HepG2 (cell line): Measurements from ENCODE around the gene DCST2. TPM values are rescaled to one million over a fixed set of nuclear protein-coding genes. Genes with fewer than 3 reads are reported as not detected.
A peak's percentile ranks its signal among the peaks of the same experiment; 100 is the strongest.

Experiments used
- ELF1 ChIP-seq: sonication (generic); formaldehyde crosslinking; IDR thresholded peaks from 2 replicates; pipeline ENCODE4 v1.4.0; 2020; ENCODE audit warnings: missing genetic modification reagents
- GFI1 ChIP-seq: sonication (generic); formaldehyde crosslinking; IDR thresholded peaks from 2 replicates; pipeline ENCODE4 v1.5.0; 2020; ENCODE audit warnings: missing genetic modification reagents, mild to moderate bottlenecking, borderline replicate concordance
- HMGXB3 ChIP-seq: sonication (generic); formaldehyde crosslinking; IDR thresholded peaks from 2 replicates; pipeline ENCODE4 v1.4.0; 2020; ENCODE audit warnings: missing genetic modification reagents, borderline replicate concordance
- HNF4G ChIP-seq, 2 experiments: sonication (generic) in 1 of 2; formaldehyde crosslinking in 1 of 2; IDR thresholded peaks; 2 replicates each; pipeline versions ENCODE4 v1.4.0 to v1.6.1; 2011 to 2020; ENCODE audit warnings: borderline replicate concordance in 2 of 2, low read depth in 2 of 2, mild to moderate bottlenecking in 2 of 2, low read length in 1 of 2, missing genetic modification reagents in 1 of 2, moderate library complexity in 1 of 2
- HOXD1 ChIP-seq: sonication (generic); formaldehyde crosslinking; IDR thresholded peaks from 2 replicates; pipeline ENCODE4 v1.5.0; 2020; ENCODE audit warnings: missing genetic modification reagents
- KDM6A ChIP-seq: IDR thresholded peaks from 2 replicates; pipeline ENCODE4 v1.6.1; 2016; ENCODE audit warnings: low read depth
- MIER3 ChIP-seq: IDR thresholded peaks from 2 replicates; pipeline ENCODE4 v1.6.1; 2016; ENCODE audit warnings: missing compliant biosample characterization, borderline replicate concordance
- NAIF1 ChIP-seq: sonication (generic); formaldehyde crosslinking; IDR thresholded peaks from 2 replicates; pipeline ENCODE4 v1.5.0; 2020; ENCODE audit warnings: mild to moderate bottlenecking, missing genetic modification reagents, borderline replicate concordance
- PAXIP1 ChIP-seq: sonication (generic); formaldehyde crosslinking; conservative IDR thresholded peaks from 2 replicates; pipeline ENCODE4 v1.4.0; 2020; ENCODE audit warnings: mild to moderate bottlenecking, missing genetic modification reagents, moderate library complexity
- PHF20 ChIP-seq: sonication (generic); formaldehyde crosslinking; IDR thresholded peaks from 2 replicates; pipeline ENCODE4 v1.5.0; 2020; ENCODE audit warnings: mild to moderate bottlenecking, missing genetic modification reagents
- SKI ChIP-seq: fragments of 450-650 bp; IDR thresholded peaks from one replicate; pipeline ENCODE4 v1.6.1; 2018; ENCODE audit warnings: mild to moderate bottlenecking; ENCODE audit not compliant: partially characterized antibody
- SMC3 ChIP-seq: IDR thresholded peaks from 2 replicates; pipeline ENCODE4 v1.6.1; 2011; ENCODE audit warnings: low read length, improper control_type of control experiment
- SNAI1 ChIP-seq: sonication (generic); formaldehyde crosslinking; IDR thresholded peaks from 2 replicates; pipeline ENCODE4 v1.5.0; 2020; ENCODE audit warnings: mild to moderate bottlenecking, missing genetic modification reagents, borderline replicate concordance
- U2AF1 ChIP-seq: fragments of 200-400 bp; formaldehyde crosslinking; optimal IDR thresholded peaks from 2 replicates; pipeline ENCODE3; 2017; ENCODE audit warnings: mild to moderate bottlenecking, low read depth, low read length
- ZMYM2 ChIP-seq: sonication (generic); formaldehyde crosslinking; IDR thresholded peaks from 2 replicates; pipeline ENCODE4 v1.8.0; 2022; ENCODE audit warnings: mild to moderate bottlenecking, missing genetic modification reagents
- ZNF263 ChIP-seq: sonication (generic); formaldehyde crosslinking; IDR thresholded peaks from 2 replicates; pipeline ENCODE4 v1.4.0; 2020; ENCODE audit warnings: missing genetic modification reagents
- ZNF331 ChIP-seq: sonication (generic); formaldehyde crosslinking; IDR thresholded peaks from 2 replicates; pipeline ENCODE4 v1.4.0; 2020; ENCODE audit warnings: missing genetic modification reagents
- ZNF709 ChIP-seq: sonication (generic); formaldehyde crosslinking; IDR thresholded peaks from 2 replicates; pipeline ENCODE4 v1.5.0; 2020; ENCODE audit warnings: mild to moderate bottlenecking, missing genetic modification reagents
- ZNF724P ChIP-seq: sonication (generic); formaldehyde crosslinking; IDR thresholded peaks from 2 replicates; pipeline ENCODE4 v1.8.0; 2022; ENCODE audit warnings: missing genetic modification reagents, borderline replicate concordance
- ZNF782 ChIP-seq: sonication (generic); formaldehyde crosslinking; IDR thresholded peaks from 2 replicates; pipeline ENCODE4 v1.4.0; 2020; ENCODE audit warnings: missing genetic modification reagents, mild to moderate bottlenecking, borderline replicate concordance
- polyA plus RNA-seq, 8 experiments: library from polyadenylated mRNA; depleted of rRNA in 3 of 8; stranded (reverse) in 7 of 8; unstranded in 1 of 8; fragments of >200 nt; fragmentation: Illumina TruSeq in 4 of 8; extraction: Trizol in 4 of 8; gene quantifications; 2 replicates each; pipeline versions ENCODE4 v1.2.1 to v1.2.3, GENCODE V29; 2011 to 2016; ENCODE audit warnings: low read depth in 4 of 8, missing spikeins in 1 of 8, mixed read lengths in 1 of 8; ENCODE audit not compliant: insufficient read depth in 1 of 8
- total RNA-seq, 5 experiments: library from RNA; depleted of rRNA; stranded (reverse); fragments of >200 nt; fragmentation: Illumina TruSeq; extraction: Trizol; gene quantifications; 2 replicates each; pipeline ENCODE4 v1.2.3, GENCODE V29; 2016; ENCODE audit warnings: low read depth in 1 of 5
- TF ChIP-seq, protein P1 (sequence below): sonication (generic); formaldehyde crosslinking; IDR thresholded peaks from 2 replicates; pipeline ENCODE4 v1.5.0; 2020; ENCODE audit warnings: missing genetic modification reagents

DCST2 gene
- total and polyA plus RNA-seq, 2 of the 13 experiments (the other 11 are each of a cell fraction or from before 2014, with no cell fraction given), result 0.74 TPM; not detected in 1

DNA sequence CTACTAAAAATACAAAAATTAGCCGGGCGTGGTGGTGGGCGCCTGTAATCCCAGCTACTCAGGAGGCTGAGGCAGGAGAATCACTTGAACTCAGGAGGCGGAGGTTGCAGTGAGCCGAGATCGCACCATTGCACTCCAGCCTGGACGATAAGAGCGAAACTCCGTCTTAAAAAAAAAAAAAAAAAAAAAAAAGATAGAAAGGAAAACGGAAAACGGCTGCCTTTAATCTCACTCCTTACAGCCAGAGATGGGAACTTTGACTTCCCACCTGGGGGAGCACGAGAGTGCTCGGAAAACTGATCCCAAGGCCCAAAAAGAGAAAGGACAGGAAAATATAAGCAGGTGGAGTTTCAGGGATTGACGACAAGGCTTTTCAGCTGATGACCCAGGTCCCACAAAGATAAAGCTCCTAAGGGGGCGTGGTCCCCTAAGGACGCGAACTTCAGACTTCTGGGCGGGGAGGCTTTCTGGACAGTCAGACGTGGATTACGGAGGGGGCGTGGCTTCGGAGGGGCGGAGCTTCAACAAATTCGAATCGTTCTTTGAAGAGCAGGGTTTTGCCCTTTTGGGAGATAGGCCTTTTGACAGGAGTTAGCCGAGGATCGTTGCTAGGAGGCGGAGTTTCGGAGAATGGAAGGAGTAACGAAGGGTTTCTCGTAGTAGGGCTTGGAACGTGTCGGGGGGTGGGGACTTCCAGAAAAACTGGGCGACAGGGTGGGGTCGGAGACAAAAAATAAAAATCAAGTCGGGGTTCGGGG is 60.1 kb downstream of the DCST2 start (continued):
- peak; percentile 77 for TF ChIP-seq PAXIP1 (CRISPR knock-in tag)
- no peak; the same call in 1 of the 2 replicates for TF ChIP-seq PHF20
- peak; percentile 42; the same call in 1 of the 2 replicates for TF ChIP-seq HNF4G (IDR thresholded peaks at IDR 0.05; ENCODE audit: borderline replicate concordance, low read depth, low read length)
- TF ChIP-seq HNF4G (CRISPR knock-in tag; IDR thresholded peaks at IDR 0.05; ENCODE audit: borderline replicate concordance, low read depth), result peak; percentile 27; the same call in 1 of the 2 replicates
- peak; percentile 18; the same call in 1 of the 2 replicates for TF ChIP-seq MIER3 (CRISPR knock-in tag)
- TF ChIP-seq GFI1, result 0 out of 2 replicates have a peak, but pooled peaks have one; percentile 7
- no peak; the same call in 1 of the 2 replicates for TF ChIP-seq NAIF1 (CRISPR knock-in tag)
- TF ChIP-seq ZNF724P (CRISPR knock-in tag), result no peak; the same call in 1 of the 2 replicates
- TF ChIP-seq ELF1 (CRISPR knock-in tag), result no peak
- TF ChIP-seq ZNF782, result no peak
- TF ChIP-seq ZNF709 (CRISPR knock-in tag), result 0 out of 2 replicates have a peak, but pooled peaks have one; percentile 40
- TF ChIP-seq SNAI1, result no peak
- no peak; the same call in 1 of the 2 replicates for TF ChIP-seq KDM6A (CRISPR knock-in tag)
- TF ChIP-seq SKI, result peak; percentile 26
- TF ChIP-seq SMC3, result no peak
- TF ChIP-seq U2AF1, result no peak
- TF ChIP-seq ZMYM2 (CRISPR knock-in tag), result no peak
- no peak for TF ChIP-seq ZNF263 (CRISPR knock-in tag)
- no peak for TF ChIP-seq HOXD1 (CRISPR knock-in tag)
- no peak for TF ChIP-seq ZNF331 (CRISPR knock-in tag)
- TF ChIP-seq HMGXB3 (CRISPR knock-in tag), result no peak
- TF ChIP-seq, protein P1, sequence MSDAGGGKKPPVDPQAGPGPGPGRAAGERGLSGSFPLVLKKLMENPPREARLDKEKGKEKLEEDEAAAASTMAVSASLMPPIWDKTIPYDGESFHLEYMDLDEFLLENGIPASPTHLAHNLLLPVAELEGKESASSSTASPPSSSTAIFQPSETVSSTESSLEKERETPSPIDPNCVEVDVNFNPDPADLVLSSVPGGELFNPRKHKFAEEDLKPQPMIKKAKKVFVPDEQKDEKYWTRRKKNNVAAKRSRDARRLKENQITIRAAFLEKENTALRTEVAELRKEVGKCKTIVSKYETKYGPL (CRISPR knock-in tag), result no peak
